DOHH2 (cell line): Measurements from ENCODE around the gene DPP6.

Experiments used
- H3F3A ChIP-seq: fragments of 200-600 bp; sonication (generic), shearing (Covaris generic); 2 replicates; pipeline ENCODE4 v1.6.0; 2016; ENCODE audit warnings: antibody characterized with exemption, mild to moderate bottlenecking; ENCODE audit not compliant: control insufficient read depth, insufficient read depth
- H3K27ac ChIP-seq: fragments of 200-600 bp; sonication (generic); 2 replicates; pipeline ENCODE4 v1.5.1; 2014; ENCODE audit warnings: low read depth, mild to moderate bottlenecking, low read length, moderate library complexity
- H3K27me3 ChIP-seq: fragments of 200-600 bp; sonication (generic); 2 replicates; pipeline ENCODE4 v1.6.1; 2014; ENCODE audit warnings: mild to moderate bottlenecking, low read length, mixed read lengths; ENCODE audit not compliant: control insufficient read depth
- H3K36me3 ChIP-seq: fragments of 200-600 bp; sonication (generic); 2 replicates; pipeline ENCODE4 v1.6.1; 2014; ENCODE audit warnings: mild to moderate bottlenecking, low read length, moderate library complexity, mixed read lengths; ENCODE audit not compliant: control insufficient read depth
- H3K4me1 ChIP-seq: fragments of 200-600 bp; sonication (generic); 2 replicates; pipeline ENCODE4 v1.6.1; 2014; ENCODE audit warnings: mild to moderate bottlenecking, low read length, mixed read lengths; ENCODE audit not compliant: control insufficient read depth
- H3K4me2 ChIP-seq: fragments of 200-600 bp; sonication (generic); 2 replicates; pipeline ENCODE4 v1.6.0; 2014; ENCODE audit warnings: mild to moderate bottlenecking, low read length, moderate library complexity
- H3K4me3 ChIP-seq: fragments of 200-600 bp; sonication (generic); 2 replicates; pipeline ENCODE4 v1.5.1; 2014; ENCODE audit warnings: mild to moderate bottlenecking, low read length, mixed read lengths
- H3K79me2 ChIP-seq: fragments of 200-600 bp; sonication (generic); 2 replicates; pipeline ENCODE4 v1.6.1; 2014; ENCODE audit warnings: mild to moderate bottlenecking, low read length, mixed read lengths; ENCODE audit not compliant: control insufficient read depth
- H3K9me2 ChIP-seq: fragments of 200-600 bp; sonication (generic); replicated peaks from 2 replicates; pipeline ENCODE4 v1.6.1; 2014; ENCODE audit warnings: mild to moderate bottlenecking, low read length, mixed read lengths; ENCODE audit not compliant: control insufficient read depth
- H3K9me3 ChIP-seq: fragments of 200-600 bp; sonication (generic); 2 replicates; pipeline ENCODE4 v1.6.1; 2014; ENCODE audit warnings: antibody characterized with exemption, low read length, mixed read lengths; ENCODE audit not compliant: control insufficient read depth, insufficient read depth
- H4K20me1 ChIP-seq: fragments of 200-600 bp; sonication (generic); 2 replicates; pipeline ENCODE4 v1.6.0; 2014; ENCODE audit warnings: low read depth, mild to moderate bottlenecking, antibody characterized with exemption, low read length, moderate library complexity; ENCODE audit not compliant: control insufficient read depth, insufficient read depth
- CTCF ChIP-seq: fragments of 200-600 bp; sonication (generic); IDR thresholded peaks from one replicate; pipeline ENCODE4 v1.5.1; 2014; ENCODE audit warnings: antibody characterized with exemption, mild to moderate bottlenecking, low read depth, low read length; ENCODE audit not compliant: poor library complexity, severe bottlenecking
- EZH2phosphoT487 ChIP-seq: fragments of 200-600 bp; sonication (generic); IDR thresholded peaks from 2 replicates; pipeline ENCODE4 v1.6.1; 2017; ENCODE audit warnings: borderline replicate concordance, mild to moderate bottlenecking, antibody characterized with exemption, low read length, moderate library complexity, mixed read lengths

The DPP6 gene

GRCh38 chr7:154910125-154910524 lies 857.9 kb downstream of the DPP6 start:
- no peak for TF ChIP-seq CTCF
- Histone ChIP-seq H3K36me3 (no peaks in the 10 kb centered on the region), H4K20me1 (no peaks in the 10 kb centered on the region), H3K27me3 (peaks cover 13% of the 10 kb centered on the region), H3K4me3 (no peak overlapping the region), H3K4me2 (no peak overlapping the region), H3K4me1 (0 out of 2 replicates have a peak, but pooled peaks cover 3% of the 10 kb centered on the region), H3K9me2 (no peaks in the 10 kb centered on the region), H3K27ac (no peak overlapping the region), H3K9me3 (peaks cover 4% of the 10 kb centered on the region; the same call in 1 of the 2 replicates), H3F3A (no peaks in the 10 kb centered on the region), H3K79me2 (no peaks in the 10 kb centered on the region)

- Histone ChIP-seq H3K9me3 (peaks cover 4% of the 10 kb centered on the region; the same call in 1 of the 2 replicates), H3K9me2 (no peaks in the 10 kb centered on the region), H4K20me1 (no peaks in the 10 kb centered on the region), H3K4me2 (no peak overlapping the region), H3K79me2 (no peaks in the 10 kb centered on the region), H3K36me3 (no peaks in the 10 kb centered on the region), H3F3A (no peaks in the 10 kb centered on the region), H3K27ac (no peak overlapping the region), H3K4me1 (0 out of 2 replicates have a peak, but pooled peaks cover 3% of the 10 kb centered on the region), H3K27me3 (peaks cover 18% of the 10 kb centered on the region), H3K4me3 (no peak overlapping the region)
- TF ChIP-seq CTCF (no peak), EZH2phosphoT487 (no peak)
These were observed 858.8 kb downstream of the DPP6 start for GRCh38 chr7:154910977-154911376.

- no peak for TF ChIP-seq EZH2phosphoT487
- TF ChIP-seq CTCF = no peak
- Histone ChIP-seq H4K20me1 (no peaks in the 10 kb centered on the region), H3K4me1 (0 out of 2 replicates have a peak, but pooled peaks cover 3% of the 10 kb centered on the region)
These were observed 859.2 kb downstream of the DPP6 start for GRCh38 chr7:154911411-154911810.

More at GRCh38 chr7:154911411-154911810, 859.2 kb downstream of the DPP6 start:
- Histone ChIP-seq H3K79me2 (no peaks in the 10 kb centered on the region), H3K36me3 (no peaks in the 10 kb centered on the region), H3K27ac (no peak overlapping the region), H3K4me3 (no peak overlapping the region), H3K27me3 (peaks cover 18% of the 10 kb centered on the region), H3K9me3 (peaks cover 4% of the 10 kb centered on the region; the same call in 1 of the 2 replicates), H3K4me2 (no peak overlapping the region), H3K9me2 (no peaks in the 10 kb centered on the region), H3F3A (no peaks in the 10 kb centered on the region)
